CD8-positive, alpha-beta memory T cell (primary cell): ENCODE results near the gene DHX40. TPM values are rescaled to one million over a fixed set of nuclear protein-coding genes. Genes with fewer than 3 reads are reported as not detected.
"Not testable (repeated sequence)": the region's sequence is repeated elsewhere in the genome, so short reads cannot be mapped to it uniquely, and the experiment has no call there.

Experiments used
- CTCF ChIA-PET: fragments of 350-600 bp; sonication (Branson Sonifier 250); formaldehyde crosslinking; loops from one replicate; lab custom pipeline; 2021; ENCODE audit warnings: antibody characterized with exemption; lab: Charles Lee
- POLR2A ChIA-PET: fragments of 350-600 bp; sonication (Branson Sonifier 250); formaldehyde crosslinking; loops from one replicate; lab custom pipeline; 2021; ENCODE audit warnings: antibody characterized with exemption; lab: Charles Lee
- DNase-seq, 5 donors: peaks; one replicate each; pipeline versions ENCODE4 v3.0.0 to v3.0.0-alpha.2; 2020 to 2022; ENCODE audit warnings: mixed read lengths in 1 of 5
- H3K27ac ChIP-seq: one replicate; pipeline ENCODE4 v1.7.0; 2013; ENCODE audit warnings: low read depth, mild to moderate bottlenecking, low read length, moderate library complexity
- H3K27me3 ChIP-seq: 2 replicates; pipeline ENCODE4 v1.7.0; 2013; ENCODE audit warnings: low read length, mild to moderate bottlenecking; ENCODE audit not compliant: insufficient read depth, poor library complexity, severe bottlenecking
- H3K36me3 ChIP-seq: 2 replicates; pipeline ENCODE4 v1.7.0; 2013; ENCODE audit warnings: mild to moderate bottlenecking, low read length, moderate library complexity; ENCODE audit not compliant: insufficient read depth
- H3K4me1 ChIP-seq: 2 replicates; pipeline ENCODE4 v1.7.0; 2013; ENCODE audit warnings: mild to moderate bottlenecking, low read length, moderate library complexity; ENCODE audit not compliant: insufficient read depth
- H3K4me3 ChIP-seq: 2 replicates; pipeline ENCODE4 v1.7.0; 2013; ENCODE audit warnings: mild to moderate bottlenecking, low read length
- H3K9me3 ChIP-seq: 2 replicates; pipeline ENCODE4 v1.7.0; 2013; ENCODE audit warnings: mild to moderate bottlenecking, low read length
- H3K27ac Mint-ChIP-seq, 8 donors: one replicate each; pipeline ENCODE4 v1.8.0; 2020 to 2021; ENCODE audit warnings: mixed read lengths in 8 of 8, mild to moderate bottlenecking in 6 of 8, inconsistent platforms in 3 of 8, moderate library complexity in 3 of 8
- H3K27me3 Mint-ChIP-seq, 2 donors: one replicate each; pipeline ENCODE4 v1.8.0; 2020 to 2021; ENCODE audit warnings: mixed read lengths in 2 of 2, mild to moderate bottlenecking in 1 of 2, moderate library complexity in 1 of 2
- H3K36me3 Mint-ChIP-seq, 3 donors: one replicate each; pipeline ENCODE4 v1.8.0; 2020 to 2021; ENCODE audit warnings: mixed read lengths in 3 of 3, inconsistent platforms in 1 of 3, mild to moderate bottlenecking in 1 of 3
- H3K4me1 Mint-ChIP-seq, 3 donors: one replicate each; pipeline ENCODE4 v1.8.0; 2020 to 2021; ENCODE audit warnings: mixed read lengths in 3 of 3, inconsistent platforms in 1 of 3, mild to moderate bottlenecking in 1 of 3
- H3K4me3 Mint-ChIP-seq, 7 donors: one replicate each; pipeline ENCODE4 v1.8.0; 2020 to 2021; ENCODE audit warnings: mixed read lengths in 7 of 7, mild to moderate bottlenecking in 6 of 7, moderate library complexity in 4 of 7, inconsistent platforms in 2 of 7
- H3K9me3 Mint-ChIP-seq, 5 donors: one replicate each; pipeline ENCODE4 v1.8.0; 2020 to 2022; ENCODE audit warnings: mixed read lengths in 5 of 5, mild to moderate bottlenecking in 3 of 5, moderate library complexity in 2 of 5, inconsistent platforms in 1 of 5
- polyA plus RNA-seq: library from polyadenylated mRNA; unstranded; fragments of 300-500 nt; fragmentation: Illumina TruSeq; gene quantifications from one replicate; pipeline ENCODE4 v1.2.3, GENCODE V29; 2021
- total RNA-seq, 2 experiments: library from RNA; stranded (reverse); gene quantifications; one replicate each; pipeline ENCODE4 v1.2.3, GENCODE V29; 2021

Gene DHX40
- total and polyA plus RNA-seq, 3 experiments from 2014 or later, result 17.9 to 23.2 (median 22.3) TPM

DNA sequence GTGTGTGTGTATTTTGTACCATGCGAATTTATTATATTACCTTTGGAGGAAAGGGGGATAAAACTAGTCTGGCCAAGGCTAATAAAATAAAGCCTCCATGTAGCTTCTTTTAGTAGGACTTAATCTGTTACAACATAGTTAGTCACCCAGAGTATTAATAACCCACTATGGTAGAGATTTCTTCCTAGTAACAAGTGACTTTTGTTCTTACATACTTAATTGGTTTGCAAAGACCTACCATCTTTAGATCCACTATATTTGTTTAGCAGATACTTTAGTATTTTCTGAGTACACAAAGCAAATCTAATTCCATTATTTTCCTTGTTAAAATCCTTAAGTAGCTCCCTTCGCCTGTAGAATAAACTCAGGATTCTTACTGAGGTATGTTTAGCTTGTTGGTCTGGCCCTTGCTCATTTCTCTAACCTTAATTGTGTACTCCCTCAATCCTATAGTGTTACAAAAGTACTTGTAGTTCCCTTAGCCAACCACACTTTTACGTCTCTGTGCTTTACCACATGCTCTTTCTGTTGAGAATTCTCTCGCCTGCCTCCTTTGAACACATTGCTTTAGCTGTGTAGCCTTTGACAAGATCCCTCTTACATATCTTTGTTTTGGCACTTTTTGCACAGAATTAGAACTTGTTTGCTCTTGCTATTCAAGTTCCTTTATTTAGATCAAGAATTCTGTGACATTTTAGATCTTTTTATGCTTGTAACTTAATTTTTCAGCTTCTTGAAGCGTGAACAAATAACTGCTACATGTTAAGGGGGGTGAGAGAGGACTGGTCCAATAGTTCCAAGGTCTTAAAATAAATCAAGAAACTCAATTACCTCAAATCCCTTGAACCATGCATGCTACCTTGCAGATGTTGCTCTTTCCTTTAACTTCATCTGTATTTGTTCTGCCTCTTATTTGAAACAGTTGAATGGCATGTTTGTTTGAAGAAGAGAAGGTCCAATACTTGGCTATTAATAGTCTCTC is 78.0 kb downstream of the DHX40 start:
- H3K27ac Mint-ChIP-seq, result peak overlapping the region in 5 of 8 donors; percentile 24 to 88 (median 43)

DNA sequence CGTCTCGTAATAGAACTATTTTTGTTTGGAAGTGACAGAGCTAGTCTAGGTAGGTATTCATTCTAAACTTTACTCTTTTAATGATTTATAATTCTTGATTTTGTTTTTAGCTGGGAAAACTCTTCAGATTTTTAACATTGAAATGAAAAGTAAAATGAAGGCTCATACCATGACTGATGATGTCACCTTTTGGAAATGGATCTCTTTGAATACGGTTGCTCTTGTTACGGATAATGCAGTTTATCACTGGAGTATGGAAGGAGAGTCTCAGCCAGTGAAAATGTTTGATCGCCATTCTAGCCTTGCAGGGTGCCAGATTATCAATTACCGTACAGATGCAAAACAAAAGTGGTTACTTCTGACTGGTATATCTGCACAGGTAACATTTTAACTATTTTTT is 81.9 kb downstream of the DHX40 start:
- no peak overlapping the region for H3K27ac Mint-ChIP-seq

More for the DNA sequence above, 78.0 kb downstream of the DHX40 start:
- ChIA-PET CTCF (no interaction called here), POLR2A (interaction anchor here (0.5 to 1.6 kb wide), 2 partner anchors 24 to 1293 kb away, joined by 5 to 7 read pairs; partner anchors contain the start of gene CLTC)
- no peak for DNase-seq
- H3K4me3 Mint-ChIP-seq, result peak overlapping the region in 1 of 7 donors; percentile 4
- Histone ChIP-seq H3K9me3 (no peaks in the 10 kb centered on the region), H3K4me3 (no peak overlapping the region), H3K27me3 (no peaks in the 10 kb centered on the region), H3K36me3 (peaks cover 21% of the 10 kb centered on the region), H3K4me1 (peaks cover 30% of the 10 kb centered on the region), H3K27ac (no peak overlapping the region)
- H3K4me1 Mint-ChIP-seq, result peaks cover 51 to 68% (median 65%) of the 10 kb centered on the region in 3 donors
- H3K36me3 Mint-ChIP-seq, result peaks cover 0 to 50% (median 10%) of the 10 kb centered on the region in 3 donors
- no peaks in the 10 kb centered on the region for H3K27me3 Mint-ChIP-seq
- H3K9me3 Mint-ChIP-seq, result no peaks in the 10 kb centered on the region

DNA sequence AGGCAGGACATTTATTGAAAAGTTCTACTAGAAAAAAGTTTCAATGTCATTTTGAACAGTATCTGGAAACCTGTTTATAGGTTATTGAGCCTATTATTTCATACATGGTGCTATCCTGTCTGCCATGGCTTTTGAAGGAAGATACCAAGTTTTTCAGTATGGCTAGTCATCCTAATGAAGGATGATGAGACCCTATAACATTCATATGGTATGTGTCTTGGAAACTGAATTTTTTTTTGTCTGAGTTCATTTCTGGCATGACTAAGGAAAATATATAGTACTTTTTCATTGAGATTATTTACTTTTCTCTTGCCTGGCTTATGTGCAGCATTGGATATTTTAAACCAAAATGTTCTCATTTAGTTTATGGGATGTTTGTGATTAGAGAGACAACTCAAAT is 84.5 kb downstream of the DHX40 start:
- ChIA-PET CTCF (no interaction called here), POLR2A (no interaction called here)
- H3K4me1 Mint-ChIP-seq, result peaks cover 43 to 50% (median 50%) of the 10 kb centered on the region in 3 donors
- no peaks in the 10 kb centered on the region for H3K27me3 ChIP-seq
- no peaks in the 10 kb centered on the region for H3K27me3 Mint-ChIP-seq
- DNase-seq, result no peak
- peaks cover 32% of the 10 kb centered on the region for H3K36me3 ChIP-seq
- peaks cover 7% of the 10 kb centered on the region for H3K4me1 ChIP-seq
- H3K36me3 Mint-ChIP-seq, result peaks cover 11 to 86% (median 18%) of the 10 kb centered on the region in 3 donors
- no peaks in the 10 kb centered on the region for H3K9me3 ChIP-seq
- no peak overlapping the region for H3K4me3 ChIP-seq
- peak overlapping the region in 2 of 8 donors; percentile 25 to 27 for H3K27ac Mint-ChIP-seq
- no peak overlapping the region for H3K4me3 Mint-ChIP-seq
- H3K9me3 Mint-ChIP-seq, result no peaks in the 10 kb centered on the region
- no peak overlapping the region for H3K27ac ChIP-seq

More for the DNA sequence above, 81.9 kb downstream of the DHX40 start:
- no peak overlapping the region for H3K27ac ChIP-seq
- Mint-ChIP-seq H3K27me3 (no peaks in the 10 kb centered on the region), H3K36me3 (peaks cover 4 to 82% (median 16%) of the 10 kb centered on the region in 3 donors), H3K4me1 (peaks cover 48 to 64% (median 61%) of the 10 kb centered on the region in 3 donors), H3K9me3 (no peaks in the 10 kb centered on the region), H3K4me3 (no peak overlapping the region)
- H3K36me3 ChIP-seq, result peaks cover 34% of the 10 kb centered on the region
- no peaks in the 10 kb centered on the region for H3K27me3 ChIP-seq
- no peak for DNase-seq
- CTCF ChIA-PET, result no interaction called here
- POLR2A ChIA-PET, result no interaction called here
- H3K4me1 ChIP-seq, result peaks cover 12% of the 10 kb centered on the region
- no peak overlapping the region for H3K4me3 ChIP-seq
- H3K9me3 ChIP-seq, result no peaks in the 10 kb centered on the region

DNA sequence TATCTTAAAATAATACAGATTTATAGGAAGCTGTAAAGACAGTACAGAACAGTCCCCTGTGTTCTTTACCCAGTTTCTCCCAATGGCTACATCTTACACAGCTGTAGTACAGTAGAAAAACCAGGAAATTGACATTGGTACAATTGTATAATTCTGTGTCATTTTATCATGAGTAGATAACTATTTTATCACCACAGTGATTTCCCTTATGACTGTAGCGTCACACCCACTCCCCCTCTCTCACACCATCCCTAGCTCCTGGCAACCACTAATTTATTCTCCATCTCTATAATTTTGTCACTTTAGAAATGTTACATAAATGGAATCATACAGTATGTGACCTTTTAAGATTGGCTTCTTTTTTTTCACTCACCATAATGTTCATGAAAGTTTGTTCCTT is 85.2 kb downstream of the DHX40 start:
- Mint-ChIP-seq H3K4me1 (peaks cover 45 to 50% (median 46%) of the 10 kb centered on the region in 3 donors), H3K27ac (peak overlapping the region in 2 of 8 donors; percentile 4 to 32), H3K4me3 (no peak overlapping the region), H3K27me3 (no peaks in the 10 kb centered on the region), H3K36me3 (peaks cover 17 to 88% (median 21%) of the 10 kb centered on the region in 3 donors), H3K9me3 (no peaks in the 10 kb centered on the region)
- H3K9me3 ChIP-seq, result no peaks in the 10 kb centered on the region
- ChIA-PET POLR2A (no interaction called here), CTCF (interaction anchor here (0.7 kb wide), 1 partner anchor 39 kb away, joined by 4 read pairs; no protein-coding TSS in a partner anchor)
- no peak overlapping the region for H3K4me3 ChIP-seq
- H3K27me3 ChIP-seq, result no peaks in the 10 kb centered on the region
- peaks cover 38% of the 10 kb centered on the region for H3K36me3 ChIP-seq
- peaks cover 7% of the 10 kb centered on the region for H3K4me1 ChIP-seq
- no peak for DNase-seq
- no peak overlapping the region for H3K27ac ChIP-seq

DNA sequence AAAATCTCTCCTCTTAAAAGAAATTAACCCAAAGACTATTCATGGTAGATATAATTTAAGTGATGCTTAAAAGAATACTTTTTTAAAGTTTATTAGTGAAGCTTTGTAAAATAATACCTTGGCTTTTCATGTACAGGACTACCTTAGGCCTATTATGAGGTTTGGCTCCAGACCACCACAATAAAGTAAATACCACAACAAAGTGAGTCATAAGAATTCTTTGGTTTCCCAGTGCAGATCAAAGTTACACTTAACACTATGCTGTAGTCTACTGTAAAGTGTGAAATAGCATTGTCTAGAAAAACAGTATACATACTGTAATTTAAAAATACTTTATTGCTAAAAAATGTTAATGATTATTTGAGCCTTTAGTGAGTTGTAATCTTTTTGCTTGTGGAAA is 85.9 kb downstream of the DHX40 start:
- peaks cover 45 to 50% (median 46%) of the 10 kb centered on the region in 3 donors for H3K4me1 Mint-ChIP-seq
- Histone ChIP-seq H3K27me3 (no peaks in the 10 kb centered on the region), H3K27ac (no peak overlapping the region), H3K4me3 (no peak overlapping the region), H3K36me3 (peaks cover 38% of the 10 kb centered on the region), H3K9me3 (no peaks in the 10 kb centered on the region), H3K4me1 (peaks cover 7% of the 10 kb centered on the region)
- peaks cover 17 to 87% (median 21%) of the 10 kb centered on the region in 3 donors for H3K36me3 Mint-ChIP-seq
- ChIA-PET CTCF (no interaction called here), POLR2A (no interaction called here)
- peak overlapping the region in 4 of 8 donors; percentile 9 to 46 (median 30) for H3K27ac Mint-ChIP-seq
- no peaks in the 10 kb centered on the region for H3K27me3 Mint-ChIP-seq
- peak in 2 of 5 donors; percentile 24 to 47 for DNase-seq
- H3K9me3 Mint-ChIP-seq, result no peaks in the 10 kb centered on the region
- no peak overlapping the region for H3K4me3 Mint-ChIP-seq

DNA sequence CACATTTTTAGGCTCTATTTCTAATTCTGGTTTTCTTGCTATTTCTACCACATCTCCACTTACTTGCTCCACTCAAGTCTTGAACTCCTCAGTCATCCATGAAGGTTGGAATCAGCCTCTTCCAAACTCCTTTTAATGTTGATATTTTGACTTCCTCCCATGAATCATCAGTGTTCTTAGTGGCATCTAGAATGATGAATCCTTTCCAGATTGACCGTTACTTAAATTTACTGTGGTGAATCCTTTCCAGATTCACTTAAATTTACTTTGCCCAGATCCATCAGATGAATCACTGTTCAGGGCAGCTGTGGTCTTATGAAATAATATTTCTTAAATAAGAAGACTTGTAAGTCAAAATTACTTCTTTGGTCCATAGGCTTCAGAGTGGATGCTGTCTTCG is 86.7 kb downstream of the DHX40 start:
- H3K36me3 ChIP-seq, result peaks cover 42% of the 10 kb centered on the region
- peaks cover 7% of the 10 kb centered on the region for H3K4me1 ChIP-seq
- no peaks in the 10 kb centered on the region for H3K27me3 ChIP-seq
- H3K4me3 ChIP-seq, result no peak overlapping the region
- ChIA-PET POLR2A (no interaction called here), CTCF (no interaction called here)
- no peak overlapping the region for H3K27ac ChIP-seq
- no peak for DNase-seq
- Mint-ChIP-seq H3K27ac (peak overlapping the region in 2 of 8 donors; percentile 1 to 78), H3K27me3 (no peaks in the 10 kb centered on the region), H3K4me3 (peak overlapping the region in 1 of 7 donors; percentile 6), H3K4me1 (peaks cover 40 to 43% (median 40%) of the 10 kb centered on the region in 3 donors), H3K9me3 (no peaks in the 10 kb centered on the region), H3K36me3 (peaks cover 17 to 85% (median 17%) of the 10 kb centered on the region in 3 donors)
- H3K9me3 ChIP-seq, result no peaks in the 10 kb centered on the region

DNA sequence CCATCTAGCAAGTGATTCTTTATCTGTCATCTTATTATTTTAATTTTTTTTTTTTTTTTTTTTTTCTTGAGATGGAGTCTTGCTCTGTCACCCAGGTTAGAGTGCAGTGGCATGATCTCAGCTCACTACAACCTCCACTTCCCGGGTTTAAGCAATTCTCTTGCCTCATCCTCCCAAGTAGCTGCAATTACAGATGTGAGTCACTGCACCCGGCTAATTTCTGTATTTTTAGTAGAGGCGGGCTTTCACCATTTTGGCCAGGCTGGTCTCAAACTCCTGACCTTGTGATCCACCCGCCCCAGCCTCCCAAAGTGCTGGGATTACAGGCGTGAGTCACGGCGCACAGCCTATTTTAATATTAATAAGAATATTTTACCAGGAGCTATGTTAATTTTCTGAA is 91.2 kb downstream of the DHX40 start:
- H3K4me1 ChIP-seq, H3K27me3 Mint-ChIP-seq, H3K4me3 Mint-ChIP-seq, H3K27ac Mint-ChIP-seq, DNase-seq, H3K27me3 ChIP-seq, H3K27ac ChIP-seq, H3K9me3 Mint-ChIP-seq, H3K9me3 ChIP-seq, H3K4me3 ChIP-seq, POLR2A ChIA-PET: not testable (repeated sequence)
- CTCF ChIA-PET, result interaction anchor here (0.7 to 1.1 kb wide), 2 partner anchors 17 to 45 kb away, joined by 3 read pairs; no protein-coding TSS in a partner anchor
- peaks cover 38% of the 10 kb centered on the region for H3K36me3 ChIP-seq
- Mint-ChIP-seq H3K36me3 (peaks cover 16 to 82% (median 21%) of the 10 kb centered on the region in 3 donors), H3K4me1 (peaks cover 10 to 15% (median 12%) of the 10 kb centered on the region in 3 donors)
